K562 (cell line): ENCODE data around the gene GRB2. TPM values are rescaled to one million over a fixed set of nuclear protein-coding genes. Genes with fewer than 3 reads are reported as not detected.

Experiments used
- ATAC-seq: fragments of 200-7000 bp; cut with Tn5 transposase; 3 replicates; pipeline ENCODE4 v1.9.1; 2020; ENCODE audit warnings: moderate library complexity
- BruUV-seq: library from RNA; stranded (reverse); fragments of 400-500 nt; replicated peaks from 2 replicates; lab custom pipeline; 2021; lab: Mats Ljungman, UMichigan
- CTCF ChIA-PET: fragments of 300-600 bp; formaldehyde crosslinking; extraction: SDS; loops from one replicate; lab custom pipeline; 2021; ENCODE audit warnings: low intra/inter-chr PET ratio; lab: Yijun Ruan, JAX
- POLR2A ChIA-PET: fragments of 300-600, 350-650 bp; sonication (Branson Sonifier 250); formaldehyde crosslinking; extraction: SDS; loops from one replicate; lab custom pipeline; 2021; ENCODE audit warnings: antibody characterized with exemption, inconsistent platforms; lab: Yijun Ruan, JAX
- DNase-seq, 4 experiments: peaks; one replicate each; pipeline versions ENCODE4 v3.0.0 to v3.0.0-alpha.2; 2011 to 2018; ENCODE audit warnings: low spot score in 3 of 4, mixed read lengths in 3 of 4; ENCODE audit errors: extremely low read depth in 1 of 4
- FAIRE-seq: peaks from 2 replicates; lab custom pipeline; 2011; peaks lifted over from hg19 to GRCh38; lab: Jason Lieb, UNC
- H2AFZ ChIP-seq: 2 replicates; pipeline ENCODE4 v1.6.0; 2011; ENCODE audit warnings: low read depth, low read length, control low read depth, inconsistent platforms
- H3K27ac ChIP-seq: fragments of 200-600 bp; 3 replicates; pipeline ENCODE4 v1.8.0; 2011; ENCODE audit warnings: low read depth, mild to moderate bottlenecking, control low read depth, inconsistent platforms, low read length, moderate library complexity, mixed read lengths; ENCODE audit errors: extremely low read depth
- H3K27me3 ChIP-seq, 2 experiments: fragments of 300-600 bp in 1 of 2; 2 replicates in 1 of 2; 3 replicates in 1 of 2; pipeline versions ENCODE4 v1.6.0 to v1.8.0; 2011; ENCODE audit warnings: inconsistent platforms in 2 of 2, low read length in 2 of 2, mild to moderate bottlenecking in 1 of 2, mixed read lengths in 1 of 2, moderate library complexity in 1 of 2; ENCODE audit not compliant: control insufficient read depth in 2 of 2, insufficient read depth in 2 of 2
- H3K36me3 ChIP-seq: fragments of 300-600 bp; 3 replicates; pipeline ENCODE4 v1.8.0; 2011; ENCODE audit warnings: mild to moderate bottlenecking, low read length, inconsistent platforms; ENCODE audit not compliant: control insufficient read depth, insufficient read depth
- H3K4me1 ChIP-seq, 2 experiments: fragments of 200-600 bp in 1 of 2; replicated peaks in 1 of 2; 2 replicates in 1 of 2; 3 replicates in 1 of 2; pipeline versions ENCODE4 v1.5.1 to v1.8.0; 2011; ENCODE audit warnings: inconsistent platforms in 2 of 2, low read length in 2 of 2, mild to moderate bottlenecking in 1 of 2, mixed read lengths in 1 of 2, moderate library complexity in 1 of 2; ENCODE audit not compliant: control insufficient read depth in 2 of 2, insufficient read depth in 2 of 2
- H3K4me2 ChIP-seq: 2 replicates; pipeline ENCODE4 v1.6.1; 2011; ENCODE audit warnings: low read length, control low read depth, inconsistent platforms, mixed read lengths; ENCODE audit not compliant: insufficient read depth
- H3K4me3 ChIP-seq: fragments of 200-600 bp; sonication (generic), shearing (Covaris generic); 2 replicates; pipeline ENCODE4 v1.5.1; 2016; ENCODE audit warnings: control low read depth, inconsistent platforms
- H3K79me2 ChIP-seq: fragments of 200-600 bp; 3 replicates; pipeline ENCODE4 v1.8.0; 2011; ENCODE audit warnings: low read length, inconsistent platforms; ENCODE audit not compliant: control insufficient read depth, insufficient read depth
- H3K9ac ChIP-seq, 2 experiments: 2 replicates each; pipeline versions ENCODE4 v1.6.0 to v1.6.1; 2011; ENCODE audit warnings: low read depth in 2 of 2, low read length in 2 of 2, control low read depth in 1 of 2, inconsistent platforms in 1 of 2, mild to moderate bottlenecking in 1 of 2, mixed read lengths in 1 of 2; ENCODE audit not compliant: insufficient read depth in 1 of 2
- H3K9me1 ChIP-seq: one replicate; pipeline ENCODE4 v1.6.0; 2011; ENCODE audit warnings: inconsistent platforms, mild to moderate bottlenecking, low read length, moderate library complexity; ENCODE audit not compliant: control insufficient read depth, insufficient read depth
- H3K9me3 ChIP-seq: replicated peaks from 2 replicates; pipeline ENCODE4 v1.5.1; 2011; ENCODE audit warnings: low read depth, low read length, inconsistent platforms; ENCODE audit not compliant: control insufficient read depth, insufficient read depth
- H4K20me1 ChIP-seq: replicated peaks from 2 replicates; pipeline ENCODE4 v1.6.1; 2011; ENCODE audit warnings: low read length, inconsistent platforms, mixed read lengths; ENCODE audit not compliant: control insufficient read depth, insufficient read depth
- POLR2G ChIP-seq: fragments of 200-400 bp; formaldehyde crosslinking; IDR thresholded peaks from 2 replicates; pipeline ENCODE4 v1.6.1; 2017; ENCODE audit warnings: low read depth, mild to moderate bottlenecking, antibody characterized with exemption, low read length, moderate library complexity
- ZNF280B ChIP-seq: fragments of 250-450 bp; sonication (Bioruptor Pico); IDR thresholded peaks from 2 replicates; pipeline ENCODE4 v1.5.1; 2021; ENCODE audit warnings: mild to moderate bottlenecking
- WGBS: fragments of 100-300 bp; shearing (Covaris generic); methylation state at CpG from one replicate; pipeline ENCODE4 v1.1.6; 2016; ENCODE audit warnings: low coverage, mixed read lengths; ENCODE audit not compliant: insufficient coverage; ENCODE audit errors: missing lambda C conversion rate; 5-methylcytosine and 5-hydroxymethylcytosine counted together
- in situ Hi-C: fragments of 300-500 bp; cut with MboI; formaldehyde crosslinking; loops from 4 replicates; pipeline ENCODE4 v1.15.0; 2018; ENCODE audit warnings: inconsistent platforms, mixed read lengths
- intact Hi-C: fragments of 100-400 bp; cut with micrococcal nuclease; formaldehyde crosslinking; loops from 2 replicates; pipeline ENCODE4 v1.14.2; 2022
- polyA plus RNA-seq, 8 experiments: library from polyadenylated mRNA; depleted of rRNA in 4 of 8; stranded (reverse) in 5 of 8; unstranded in 3 of 8; fragments of >200 nt; fragmentation: Nextera tagmentation in 2 of 8; fragmentation: Illumina TruSeq in 1 of 8; extraction: Ambion mirVana in 2 of 8; extraction: Trizol in 1 of 8; gene quantifications; 2 replicates each; pipeline versions ENCODE4 v1.2.1 to v1.2.3, GENCODE V29; 2011 to 2014; ENCODE audit warnings: inconsistent platforms in 1 of 8, missing spikeins in 1 of 8
- total RNA-seq, 7 experiments: library from RNA; depleted of rRNA in 6 of 7; stranded (reverse); fragments of >200 nt in 6 of 7; fragmentation: Illumina TruSeq in 2 of 7; extraction: Trizol in 2 of 7; gene quantifications; 2 replicates each; pipeline versions ENCODE4 v1.2.1 to v1.2.3, GENCODE V29; 2011 to 2021; ENCODE audit warnings: low replicate concordance in 1 of 7

Gene GRB2
- total and polyA plus RNA-seq, 9 of the 15 experiments (the other 6 are each of a cell fraction or from before 2014, with no cell fraction given) = 57.2 to 136 (median 84.8) TPM

- no peaks in the 10 kb centered on the region for H3K9me3 ChIP-seq
- peaks cover 53% of the 10 kb centered on the region; the same call in 2 of the 3 replicates for H3K36me3 ChIP-seq
- no peak overlapping the region for H2AFZ ChIP-seq
- ChIA-PET POLR2A (interaction anchor here (0.8 to 1.4 kb wide), 3 partner anchors 11 to 17 kb away, joined by 3 to 5 read pairs (median 3); no protein-coding TSS in a partner anchor), CTCF (no interaction called here)
- no peaks in the 10 kb centered on the region for H4K20me1 ChIP-seq
- H3K4me2 ChIP-seq = no peak overlapping the region
- intact Hi-C loops = no loop called here
- ATAC-seq (no peak), DNase-seq (no peak)
- no peaks in the 10 kb centered on the region; the same call in 2 of the 3 replicates for H3K79me2 ChIP-seq
- H3K4me3 ChIP-seq = no peak overlapping the region
- in situ Hi-C loops = no loop called here
- H3K4me1 ChIP-seq = peaks cover 4 to 18% of the 10 kb centered on the region in 2 experiments; a peak in 4 of 5 replicates
- no peak overlapping the region for H3K27ac ChIP-seq
- H3K9me1 ChIP-seq = no peaks in the 10 kb centered on the region
- 0 out of 4 replicates have a peak overlapping the region, but pooled peaks of 1 of the 2 experiments have one; percentile 2 for H3K9ac ChIP-seq
- BruUV-seq = no TSS peak
- no peaks in the 10 kb centered on the region for H3K27me3 ChIP-seq
- 0 out of 2 replicates have a peak, but pooled peaks have one; percentile 14 for TF ChIP-seq POLR2G
- no peak for TF ChIP-seq ZNF280B (CRISPR knock-in tag)
- TF ChIP-seq, all 486 proteins: peak for 1
- WGBS = 94% methylated on average over 6 of the region's 10 CpGs
- no peak for FAIRE-seq
Measured at GRCh38 chr17:75318615-75319222, 86.8 kb downstream of the GRB2 start.
